K562 (cell line): ENCODE results near the gene SPRED2.

Experiments
- BCL6 ChIP-seq: fragments of 250-450 bp; sonication (Bioruptor Pico); IDR thresholded peaks from 2 replicates; pipeline ENCODE4 v1.4.0; 2020
- CEBPG ChIP-seq, 3 experiments: fragments of 200-800 bp in 1 of 3; sonication (Bioruptor generic) in 1 of 3; sonication (generic) in 1 of 3; formaldehyde crosslinking in 1 of 3; IDR thresholded peaks in 2 of 3; conservative IDR thresholded peaks in 1 of 3; 2 replicates each; pipeline versions ENCODE4 v1.6.1 to v1.8.0; 2016 to 2022; ENCODE audit warnings: missing compliant biosample characterization in 2 of 3, missing genetic modification characterization in 2 of 3, mild to moderate bottlenecking in 1 of 3, missing genetic modification reagents in 1 of 3
- MED1 ChIP-seq: sonication (generic); formaldehyde crosslinking; IDR thresholded peaks from 2 replicates; pipeline ENCODE4 v1.8.1; 2023; ENCODE audit warnings: missing genetic modification reagents, borderline replicate concordance
- MTA2 ChIP-seq: fragments of 450-650 bp; IDR thresholded peaks from 2 replicates; pipeline ENCODE4 v1.6.1; 2016; ENCODE audit warnings: low read depth
- MYNN ChIP-seq, 2 experiments: sonication (generic); formaldehyde crosslinking in 1 of 2; IDR thresholded peaks; 2 replicates each; pipeline versions ENCODE4 v1.5.0 to v1.6.1; 2016 to 2020; ENCODE audit warnings: antibody characterized with exemption in 1 of 2, missing genetic modification reagents in 1 of 2
- POLR2A ChIP-seq: fragments of 450-650 bp; conservative IDR thresholded peaks from 2 replicates; pipeline ENCODE4 v1.6.1; 2016
- RBBP5 ChIP-seq: fragments of 200-600 bp; sonication (generic); IDR thresholded peaks from 2 replicates; pipeline ENCODE4 v1.6.1; 2012; ENCODE audit warnings: borderline replicate concordance, mild to moderate bottlenecking, low read length, control low read depth, inconsistent platforms; ENCODE audit not compliant: insufficient read depth, poor library complexity, severe bottlenecking
- SREBF2 ChIP-seq: sonication (generic); formaldehyde crosslinking; IDR thresholded peaks from 2 replicates; pipeline ENCODE4 v1.4.0; 2020; ENCODE audit warnings: mild to moderate bottlenecking, missing genetic modification reagents
- SRF ChIP-seq, 2 experiments: fragments of 250-450, 450-650 bp in 1 of 2; sonication (Bioruptor Pico) in 1 of 2; sonication (generic) in 1 of 2; formaldehyde crosslinking; IDR thresholded peaks; 2 replicates each; pipeline versions ENCODE4 v1.5.0 to v1.5.1; 2020 to 2022; ENCODE audit warnings: mild to moderate bottlenecking in 1 of 2, missing genetic modification reagents in 1 of 2
- TSC22D4 ChIP-seq: fragments of 450-650 bp; IDR thresholded peaks from 2 replicates; pipeline ENCODE4 v1.6.1; 2016; ENCODE audit warnings: missing genetic modification characterization, missing biosample characterization, control low read depth
- ZBTB17 ChIP-seq: fragments of 450-650 bp; formaldehyde crosslinking; IDR thresholded peaks from 2 replicates; pipeline ENCODE4 v1.4.0; 2020; ENCODE audit warnings: mild to moderate bottlenecking
- ZNF583 ChIP-seq: fragments of 250-450 bp; sonication (Bioruptor Pico); IDR thresholded peaks from 2 replicates; pipeline ENCODE4 v1.4.0; 2020

- TF ChIP-seq POLR2A (no peak), SRF (CRISPR knock-in tag; IDR thresholded peaks at IDR 0.05) (no peak), RBBP5 (no peak), SREBF2 (CRISPR knock-in tag) (no peak), MTA2 (no peak), CEBPG (CRISPR knock-in tag; IDR thresholded peaks at IDR 0.05) (no peak), CEBPG (tag; conservative IDR thresholded peaks at IDR 0.05 in 1 of 2, IDR thresholded peaks at IDR 0.05 in 1 of 2) (0 out of 4 replicates have a peak, but pooled peaks of 1 of the 2 experiments have one; percentile 47), MYNN (IDR thresholded peaks at IDR 0.05) (no peak), MYNN (CRISPR knock-in tag; IDR thresholded peaks at IDR 0.05) (no peak), TSC22D4 (tag) (no peak), ZNF583 (CRISPR knock-in tag) (no peak), BCL6 (no peak), ZBTB17 (CRISPR knock-in tag) (no peak), MED1 (CRISPR knock-in tag) (no peak)
Observed at GRCh38 chr2:65453916-65454315, 21.5 kb upstream of the SPRED2 start.
